ENCODE data around the gene IKBKE.

DNA sequence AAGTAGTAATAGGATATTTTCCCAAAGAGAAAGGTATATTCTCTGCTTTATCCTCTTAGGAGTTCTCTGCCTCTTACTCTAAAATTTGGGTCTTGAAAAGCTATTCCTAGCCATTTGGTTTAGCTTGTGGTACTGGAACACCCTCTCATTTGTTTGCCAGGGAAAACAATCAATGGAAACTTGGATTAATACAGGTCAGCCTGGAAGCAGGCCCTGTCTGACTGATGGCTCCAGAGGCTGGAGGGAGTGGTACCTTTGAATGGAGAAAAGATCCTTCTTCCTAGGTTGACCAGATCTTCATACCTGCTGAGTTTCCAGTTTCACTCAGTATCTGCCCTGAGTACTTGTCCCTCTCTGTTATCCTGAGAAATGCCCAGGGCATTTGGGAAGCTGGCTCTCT, 31.7 kb upstream of the IKBKE start:
- TF ChIP-seq, protein P1, sequence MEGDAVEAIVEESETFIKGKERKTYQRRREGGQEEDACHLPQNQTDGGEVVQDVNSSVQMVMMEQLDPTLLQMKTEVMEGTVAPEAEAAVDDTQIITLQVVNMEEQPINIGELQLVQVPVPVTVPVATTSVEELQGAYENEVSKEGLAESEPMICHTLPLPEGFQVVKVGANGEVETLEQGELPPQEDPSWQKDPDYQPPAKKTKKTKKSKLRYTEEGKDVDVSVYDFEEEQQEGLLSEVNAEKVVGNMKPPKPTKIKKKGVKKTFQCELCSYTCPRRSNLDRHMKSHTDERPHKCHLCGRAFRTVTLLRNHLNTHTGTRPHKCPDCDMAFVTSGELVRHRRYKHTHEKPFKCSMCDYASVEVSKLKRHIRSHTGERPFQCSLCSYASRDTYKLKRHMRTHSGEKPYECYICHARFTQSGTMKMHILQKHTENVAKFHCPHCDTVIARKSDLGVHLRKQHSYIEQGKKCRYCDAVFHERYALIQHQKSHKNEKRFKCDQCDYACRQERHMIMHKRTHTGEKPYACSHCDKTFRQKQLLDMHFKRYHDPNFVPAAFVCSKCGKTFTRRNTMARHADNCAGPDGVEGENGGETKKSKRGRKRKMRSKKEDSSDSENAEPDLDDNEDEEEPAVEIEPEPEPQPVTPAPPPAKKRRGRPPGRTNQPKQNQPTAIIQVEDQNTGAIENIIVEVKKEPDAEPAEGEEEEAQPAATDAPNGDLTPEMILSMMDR (IDR thresholded peaks at IDR 0.05): no peak
- TF ChIP-seq POLR2AphosphoS5 (IDR thresholded peaks at IDR 0.05) (no peak), POLR2A (IDR thresholded peaks at IDR 0.05) (no peak)

All from suprapubic skin (tissue), 4 donors.